Caco-2 (cell line): ENCODE measurements around the gene MAPK8IP2. TPM values are rescaled to one million over a fixed set of nuclear protein-coding genes. Genes with fewer than 3 reads are reported as not detected.

ENCODE experiments used
- BruUV-seq: library from RNA; stranded (reverse); fragments of 400-500 nt; replicated peaks from 2 replicates; lab custom pipeline; 2021; lab: Mats Ljungman, UMichigan
- CTCF ChIA-PET: fragments of 300-600 bp; sonication (Branson Sonifier 250); formaldehyde crosslinking; loops from one replicate; lab custom pipeline; 2022; ENCODE audit warnings: antibody characterized with exemption; lab: Charles Lee
- POLR2A ChIA-PET: fragments of 300-600 bp; sonication (Branson Sonifier 250); formaldehyde crosslinking; loops from one replicate; lab custom pipeline; 2022; ENCODE audit warnings: antibody characterized with exemption; lab: Charles Lee
- DNase-seq, 2 experiments: peaks; one replicate each; pipeline versions ENCODE4 v3.0.0 to v3.0.0-alpha.2; 2020 to 2022
- H3K27me3 ChIP-seq: replicated peaks from 2 replicates; pipeline ENCODE4 v1.6.0; 2011; ENCODE audit warnings: low read length; ENCODE audit not compliant: control insufficient read depth, insufficient read depth
- H3K36me3 ChIP-seq: 2 replicates; pipeline ENCODE4 v1.5.1; 2011; ENCODE audit warnings: low read length; ENCODE audit not compliant: control insufficient read depth, insufficient read depth
- H3K4me1 ChIP-seq: fragments of 250-450 bp; sonication (Bioruptor Pico); 2 replicates; pipeline ENCODE4 v1.5.1; 2020; ENCODE audit warnings: mild to moderate bottlenecking
- H3K4me3 ChIP-seq: 2 replicates; pipeline ENCODE4 v1.5.1; 2011; ENCODE audit warnings: low read depth, mild to moderate bottlenecking, control low read depth, low read length
- H3K9me3 ChIP-seq: fragments of 250-450 bp; sonication (Bioruptor Pico); 2 replicates; pipeline ENCODE4 v1.5.1; 2020; ENCODE audit warnings: mild to moderate bottlenecking, moderate library complexity
- H3K27ac Mint-ChIP-seq: one replicate; pipeline ENCODE4 v1.8.0; 2022; ENCODE audit warnings: mixed read lengths; ENCODE audit not compliant: unreplicated experiment
- H3K27me3 Mint-ChIP-seq: one replicate; pipeline ENCODE4 v1.8.0; 2022; ENCODE audit warnings: mixed read lengths; ENCODE audit not compliant: insufficient read depth, unreplicated experiment
- H3K36me3 Mint-ChIP-seq: one replicate; pipeline ENCODE4 v1.8.0; 2022; ENCODE audit warnings: mild to moderate bottlenecking, mixed read lengths; ENCODE audit not compliant: insufficient read depth, unreplicated experiment
- H3K4me1 Mint-ChIP-seq: one replicate; pipeline ENCODE4 v1.8.0; 2022; ENCODE audit warnings: low read depth, mixed read lengths; ENCODE audit not compliant: unreplicated experiment
- H3K4me3 Mint-ChIP-seq: one replicate; pipeline ENCODE4 v1.8.0; 2022; ENCODE audit warnings: mild to moderate bottlenecking, moderate library complexity, mixed read lengths; ENCODE audit not compliant: unreplicated experiment
- H3K9me3 Mint-ChIP-seq: one replicate; pipeline ENCODE4 v1.8.0; 2022; ENCODE audit warnings: mixed read lengths; ENCODE audit not compliant: unreplicated experiment
- intact Hi-C: fragments of 100-400 bp; cut with micrococcal nuclease; formaldehyde crosslinking; loops from one replicate; pipeline ENCODE4 v1.10.0; 2022; ENCODE audit not compliant: unreplicated experiment
- total RNA-seq: library from RNA; stranded (reverse); gene quantifications from 2 replicates; pipeline ENCODE4 v1.2.3, GENCODE V29; 2022
- TF ChIP-seq, protein P1 (sequence below), 2 experiments: fragments of 200-600 bp in 1 of 2; IDR thresholded peaks; 1 replicate in 1 of 2; 2 replicates in 1 of 2; pipeline versions ENCODE4 v1.5.1 to v1.8.0; 2011 to 2022; ENCODE audit warnings: antibody characterized with exemption in 1 of 2, control low read depth in 1 of 2, inconsistent platforms in 1 of 2, low read depth in 1 of 2, low read length in 1 of 2, mild to moderate bottlenecking in 1 of 2, moderate library complexity in 1 of 2; ENCODE audit not compliant: insufficient read depth in 1 of 2, severe bottlenecking in 1 of 2, unreplicated experiment in 1 of 2

Gene MAPK8IP2
- total RNA-seq, 1 experiment from 2014 or later, result 3.9 TPM

GRCh38 chr22:50571264-50572175 is 29.1 kb upstream of the MAPK8IP2 start:
- BruUV-seq, result no TSS peak
- POLR2A ChIA-PET, result no interaction called here
- intact Hi-C loops, result no loop called here
- H3K4me3 ChIP-seq, result no peak overlapping the region
- no peaks in the 10 kb centered on the region for H3K9me3 Mint-ChIP-seq
- H3K36me3 ChIP-seq, result no peaks in the 10 kb centered on the region
- peaks cover 10% of the 10 kb centered on the region; the same call in 1 of the 2 replicates for H3K4me1 ChIP-seq
- no peaks in the 10 kb centered on the region for H3K4me1 Mint-ChIP-seq
- DNase-seq, result no peak
- H3K27ac Mint-ChIP-seq, result no peak overlapping the region
- TF ChIP-seq, protein P1, sequence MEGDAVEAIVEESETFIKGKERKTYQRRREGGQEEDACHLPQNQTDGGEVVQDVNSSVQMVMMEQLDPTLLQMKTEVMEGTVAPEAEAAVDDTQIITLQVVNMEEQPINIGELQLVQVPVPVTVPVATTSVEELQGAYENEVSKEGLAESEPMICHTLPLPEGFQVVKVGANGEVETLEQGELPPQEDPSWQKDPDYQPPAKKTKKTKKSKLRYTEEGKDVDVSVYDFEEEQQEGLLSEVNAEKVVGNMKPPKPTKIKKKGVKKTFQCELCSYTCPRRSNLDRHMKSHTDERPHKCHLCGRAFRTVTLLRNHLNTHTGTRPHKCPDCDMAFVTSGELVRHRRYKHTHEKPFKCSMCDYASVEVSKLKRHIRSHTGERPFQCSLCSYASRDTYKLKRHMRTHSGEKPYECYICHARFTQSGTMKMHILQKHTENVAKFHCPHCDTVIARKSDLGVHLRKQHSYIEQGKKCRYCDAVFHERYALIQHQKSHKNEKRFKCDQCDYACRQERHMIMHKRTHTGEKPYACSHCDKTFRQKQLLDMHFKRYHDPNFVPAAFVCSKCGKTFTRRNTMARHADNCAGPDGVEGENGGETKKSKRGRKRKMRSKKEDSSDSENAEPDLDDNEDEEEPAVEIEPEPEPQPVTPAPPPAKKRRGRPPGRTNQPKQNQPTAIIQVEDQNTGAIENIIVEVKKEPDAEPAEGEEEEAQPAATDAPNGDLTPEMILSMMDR (IDR thresholded peaks at IDR 0.05; ENCODE audit: insufficient read depth in 1 of 2, low read depth in 1 of 2, low read length in 1 of 2, severe bottlenecking in 1 of 2, unreplicated experiment in 1 of 2), result no peak
- H3K36me3 Mint-ChIP-seq, result no peaks in the 10 kb centered on the region
- H3K4me3 Mint-ChIP-seq, result no peak overlapping the region
- H3K9me3 ChIP-seq, result no peaks in the 10 kb centered on the region
- CTCF ChIA-PET, result interaction anchor here (0.8 to 1.2 kb wide), 2 partner anchors 46 to 57 kb away, joined by 3 to 4 read pairs; partner anchors contain the start of genes ARSA and SCO2
- no peaks in the 10 kb centered on the region for H3K27me3 ChIP-seq
- H3K27me3 Mint-ChIP-seq, result no peaks in the 10 kb centered on the region

GRCh38 chr22:50572965-50573364 is 27.6 kb upstream of the MAPK8IP2 start:
- no TSS peak for BruUV-seq
- H3K9me3 Mint-ChIP-seq, result no peaks in the 10 kb centered on the region
- H3K36me3 Mint-ChIP-seq, result no peaks in the 10 kb centered on the region

More at GRCh38 chr22:50572965-50573364, 27.6 kb upstream of the MAPK8IP2 start:
- H3K9me3 ChIP-seq, result no peaks in the 10 kb centered on the region
- DNase-seq, result no peak
- TF ChIP-seq, protein P1 (IDR thresholded peaks at IDR 0.05; ENCODE audit: insufficient read depth in 1 of 2, low read depth in 1 of 2, low read length in 1 of 2, severe bottlenecking in 1 of 2, unreplicated experiment in 1 of 2), result no peak
- CTCF ChIA-PET, result interaction anchor here (0.9 to 1.2 kb wide), 2 partner anchors 46 to 48 kb away, joined by 3 to 4 read pairs; partner anchors contain the start of gene SCO2
- no peaks in the 10 kb centered on the region for H3K27me3 ChIP-seq
- H3K36me3 ChIP-seq, result no peaks in the 10 kb centered on the region
- Mint-ChIP-seq H3K4me1 (no peaks in the 10 kb centered on the region), H3K27ac (no peak overlapping the region), H3K27me3 (no peaks in the 10 kb centered on the region), H3K4me3 (no peak overlapping the region)
- no peak overlapping the region for H3K4me3 ChIP-seq
- intact Hi-C loops, result no loop called here
- POLR2A ChIA-PET, result no interaction called here
- peaks cover 10% of the 10 kb centered on the region; the same call in 1 of the 2 replicates for H3K4me1 ChIP-seq
